ENCODE data around the gene TOMM70. TPM values are rescaled to one million over a fixed set of nuclear protein-coding genes. Genes with fewer than 3 reads are reported as not detected.

The TOMM70 gene
- total and polyA plus RNA-seq, 3 experiments from 2014 or later: 21.7 to 64.5 (median 63.5) TPM

- peaks cover 0 to 2% of the 10 kb centered on the region in 2 donors for H3K27me3 Mint-ChIP-seq
- no peak for DNase-seq
- Histone ChIP-seq H3K4me3 (ENCODE audit: low read length) (no peak overlapping the region), H3K4me1 (ENCODE audit: insufficient read depth, low read length) (no peaks in the 10 kb centered on the region), H3K27ac (ENCODE audit: low read depth, low read length) (no peak overlapping the region), H3K9me3 (ENCODE audit: low read length) (no peaks in the 10 kb centered on the region), H3K36me3 (ENCODE audit: insufficient read depth, low read length) (no peaks in the 10 kb centered on the region), H3K27me3 (ENCODE audit: insufficient read depth, low read length, poor library complexity, severe bottlenecking) (no peaks in the 10 kb centered on the region)
- peaks cover 7 to 9% (median 8%) of the 10 kb centered on the region in 3 donors for H3K4me1 Mint-ChIP-seq
- ChIA-PET POLR2A (no interaction called here), CTCF (no interaction called here)
- H3K9me3 Mint-ChIP-seq: peaks cover 0 to 5% (median 3%) of the 10 kb centered on the region in 5 donors
- no peak overlapping the region for H3K27ac Mint-ChIP-seq
- H3K4me3 Mint-ChIP-seq: no peak overlapping the region
- peaks cover 0 to 3% (median 0%) of the 10 kb centered on the region in 3 donors for H3K36me3 Mint-ChIP-seq
Measured at GRCh38 chr3:100437721-100438622, 37.1 kb upstream of the TOMM70 start.

GRCh38 chr3:100436951-100437350, 36.1 kb upstream of the TOMM70 start:
- Histone ChIP-seq H3K4me1 (ENCODE audit: insufficient read depth, low read length) (no peaks in the 10 kb centered on the region), H3K4me3 (ENCODE audit: low read length) (no peak overlapping the region), H3K27me3 (ENCODE audit: insufficient read depth, low read length, poor library complexity, severe bottlenecking) (no peaks in the 10 kb centered on the region), H3K27ac (ENCODE audit: low read depth, low read length) (no peak overlapping the region), H3K9me3 (ENCODE audit: low read length) (no peaks in the 10 kb centered on the region), H3K36me3 (ENCODE audit: insufficient read depth, low read length) (no peaks in the 10 kb centered on the region)
- DNase-seq: no peak
- Mint-ChIP-seq H3K27ac (no peak overlapping the region), H3K4me3 (no peak overlapping the region), H3K27me3 (peaks cover 0 to 2% of the 10 kb centered on the region in 2 donors), H3K4me1 (peaks cover 7 to 9% (median 8%) of the 10 kb centered on the region in 3 donors), H3K36me3 (peaks cover 0 to 3% (median 0%) of the 10 kb centered on the region in 3 donors), H3K9me3 (peaks cover 0 to 5% (median 3%) of the 10 kb centered on the region in 5 donors)
- CTCF ChIA-PET: no interaction called here
- POLR2A ChIA-PET: no interaction called here

GRCh38 chr3:100429187-100429716, 28.4 kb upstream of the TOMM70 start:
- Histone ChIP-seq H3K27me3 (ENCODE audit: insufficient read depth, low read length, poor library complexity, severe bottlenecking) (no peaks in the 10 kb centered on the region), H3K9me3 (ENCODE audit: low read length) (no peaks in the 10 kb centered on the region), H3K36me3 (ENCODE audit: insufficient read depth, low read length) (no peaks in the 10 kb centered on the region), H3K27ac (ENCODE audit: low read depth, low read length) (no peak overlapping the region), H3K4me3 (ENCODE audit: low read length) (no peak overlapping the region), H3K4me1 (ENCODE audit: insufficient read depth, low read length) (no peaks in the 10 kb centered on the region)
- Mint-ChIP-seq H3K4me3 (no peak overlapping the region), H3K27ac (no peak overlapping the region), H3K27me3 (peaks cover 7 to 34% of the 10 kb centered on the region in 2 donors), H3K4me1 (no peaks in the 10 kb centered on the region), H3K36me3 (no peaks in the 10 kb centered on the region), H3K9me3 (peaks cover 0 to 3% (median 0%) of the 10 kb centered on the region in 5 donors)
- ChIA-PET POLR2A (no interaction called here), CTCF (no interaction called here)
- no peak for DNase-seq

- Histone ChIP-seq H3K4me3 (ENCODE audit: low read length) (no peak overlapping the region), H3K36me3 (ENCODE audit: insufficient read depth, low read length) (no peaks in the 10 kb centered on the region), H3K9me3 (ENCODE audit: low read length) (no peaks in the 10 kb centered on the region), H3K27me3 (ENCODE audit: insufficient read depth, low read length, poor library complexity, severe bottlenecking) (no peaks in the 10 kb centered on the region), H3K4me1 (ENCODE audit: insufficient read depth, low read length) (no peaks in the 10 kb centered on the region), H3K27ac (ENCODE audit: low read depth, low read length) (no peak overlapping the region)
- DNase-seq: no peak
- Mint-ChIP-seq H3K4me3 (no peak overlapping the region), H3K27ac (no peak overlapping the region), H3K36me3 (no peaks in the 10 kb centered on the region), H3K4me1 (no peaks in the 10 kb centered on the region), H3K27me3 (peaks cover 11 to 43% of the 10 kb centered on the region in 2 donors), H3K9me3 (no peaks in the 10 kb centered on the region)
- CTCF ChIA-PET: no interaction called here
- POLR2A ChIA-PET: no interaction called here
Measured at GRCh38 chr3:100427699-100428098, 26.8 kb upstream of the TOMM70 start.

GRCh38 chr3:100426067-100426682, 25.3 kb upstream of the TOMM70 start:
- ChIA-PET POLR2A (no interaction called here), CTCF (no interaction called here)
- H3K4me1 Mint-ChIP-seq: no peaks in the 10 kb centered on the region
- Histone ChIP-seq H3K4me3 (ENCODE audit: low read length) (no peak overlapping the region), H3K27ac (ENCODE audit: low read depth, low read length) (no peak overlapping the region), H3K36me3 (ENCODE audit: insufficient read depth, low read length) (no peaks in the 10 kb centered on the region), H3K27me3 (ENCODE audit: insufficient read depth, low read length, poor library complexity, severe bottlenecking) (no peaks in the 10 kb centered on the region), H3K9me3 (ENCODE audit: low read length) (no peaks in the 10 kb centered on the region), H3K4me1 (ENCODE audit: insufficient read depth, low read length) (no peaks in the 10 kb centered on the region)
- no peak for DNase-seq
- no peaks in the 10 kb centered on the region for H3K36me3 Mint-ChIP-seq
- peaks cover 11 to 43% of the 10 kb centered on the region in 2 donors for H3K27me3 Mint-ChIP-seq
- H3K27ac Mint-ChIP-seq: no peak overlapping the region
- no peaks in the 10 kb centered on the region for H3K9me3 Mint-ChIP-seq
- no peak overlapping the region for H3K4me3 Mint-ChIP-seq

GRCh38 chr3:100425316-100425715, 24.4 kb upstream of the TOMM70 start:
- no peak overlapping the region for H3K27ac Mint-ChIP-seq
- no peaks in the 10 kb centered on the region for H3K36me3 Mint-ChIP-seq
- CTCF ChIA-PET: no interaction called here
- Histone ChIP-seq H3K9me3 (ENCODE audit: low read length) (no peaks in the 10 kb centered on the region), H3K27me3 (ENCODE audit: insufficient read depth, low read length, poor library complexity, severe bottlenecking) (no peaks in the 10 kb centered on the region), H3K4me3 (ENCODE audit: low read length) (no peak overlapping the region), H3K36me3 (ENCODE audit: insufficient read depth, low read length) (no peaks in the 10 kb centered on the region), H3K4me1 (ENCODE audit: insufficient read depth, low read length) (no peaks in the 10 kb centered on the region), H3K27ac (ENCODE audit: low read depth, low read length) (peak overlapping the region; percentile 45)
- H3K9me3 Mint-ChIP-seq: no peaks in the 10 kb centered on the region
- no peaks in the 10 kb centered on the region for H3K4me1 Mint-ChIP-seq
- DNase-seq: no peak
- H3K4me3 Mint-ChIP-seq: no peak overlapping the region
- POLR2A ChIA-PET: no interaction called here
- peaks cover 11 to 43% of the 10 kb centered on the region in 2 donors for H3K27me3 Mint-ChIP-seq

GRCh38 chr3:100424261-100424660, 23.4 kb upstream of the TOMM70 start:
- Mint-ChIP-seq H3K9me3 (no peaks in the 10 kb centered on the region), H3K36me3 (no peaks in the 10 kb centered on the region), H3K27ac (no peak overlapping the region), H3K4me1 (no peaks in the 10 kb centered on the region), H3K4me3 (no peak overlapping the region), H3K27me3 (peaks cover 11 to 43% of the 10 kb centered on the region in 2 donors)
- Histone ChIP-seq H3K36me3 (ENCODE audit: insufficient read depth, low read length) (no peaks in the 10 kb centered on the region), H3K27me3 (ENCODE audit: insufficient read depth, low read length, poor library complexity, severe bottlenecking) (no peaks in the 10 kb centered on the region), H3K9me3 (ENCODE audit: low read length) (no peaks in the 10 kb centered on the region), H3K27ac (ENCODE audit: low read depth, low read length) (no peak overlapping the region), H3K4me3 (ENCODE audit: low read length) (no peak overlapping the region), H3K4me1 (ENCODE audit: insufficient read depth, low read length) (no peaks in the 10 kb centered on the region)
- POLR2A ChIA-PET: no interaction called here
- no peak for DNase-seq
- CTCF ChIA-PET: no interaction called here

- POLR2A ChIA-PET: no interaction called here
Measured at GRCh38 chr3:100423611-100424010, 22.7 kb upstream of the TOMM70 start.

More at GRCh38 chr3:100423611-100424010, 22.7 kb upstream of the TOMM70 start:
- Mint-ChIP-seq H3K9me3 (no peaks in the 10 kb centered on the region), H3K4me1 (no peaks in the 10 kb centered on the region), H3K27me3 (peaks cover 11 to 41% of the 10 kb centered on the region in 2 donors), H3K36me3 (peaks cover 0 to under 1% (median 0%) of the 10 kb centered on the region in 3 donors), H3K4me3 (no peak overlapping the region), H3K27ac (no peak overlapping the region)
- no peaks in the 10 kb centered on the region for H3K27me3 ChIP-seq (ENCODE audit: insufficient read depth, low read length, poor library complexity, severe bottlenecking)
- no peak overlapping the region for H3K27ac ChIP-seq (ENCODE audit: low read depth, low read length)
- CTCF ChIA-PET: no interaction called here
- H3K36me3 ChIP-seq (ENCODE audit: insufficient read depth, low read length): no peaks in the 10 kb centered on the region
- H3K4me1 ChIP-seq (ENCODE audit: insufficient read depth, low read length): no peaks in the 10 kb centered on the region
- H3K4me3 ChIP-seq (ENCODE audit: low read length): no peak overlapping the region
- H3K9me3 ChIP-seq (ENCODE audit: low read length): no peaks in the 10 kb centered on the region
- DNase-seq: no peak
